ENCODE results near the gene SMAD7. TPM values are rescaled to one million over a fixed set of nuclear protein-coding genes. Genes with fewer than 3 reads are reported as not detected.

Gene SMAD7
- total and polyA plus RNA-seq, 9 donors = 9.1 to 16.8 (median 13.2) TPM

DNA sequence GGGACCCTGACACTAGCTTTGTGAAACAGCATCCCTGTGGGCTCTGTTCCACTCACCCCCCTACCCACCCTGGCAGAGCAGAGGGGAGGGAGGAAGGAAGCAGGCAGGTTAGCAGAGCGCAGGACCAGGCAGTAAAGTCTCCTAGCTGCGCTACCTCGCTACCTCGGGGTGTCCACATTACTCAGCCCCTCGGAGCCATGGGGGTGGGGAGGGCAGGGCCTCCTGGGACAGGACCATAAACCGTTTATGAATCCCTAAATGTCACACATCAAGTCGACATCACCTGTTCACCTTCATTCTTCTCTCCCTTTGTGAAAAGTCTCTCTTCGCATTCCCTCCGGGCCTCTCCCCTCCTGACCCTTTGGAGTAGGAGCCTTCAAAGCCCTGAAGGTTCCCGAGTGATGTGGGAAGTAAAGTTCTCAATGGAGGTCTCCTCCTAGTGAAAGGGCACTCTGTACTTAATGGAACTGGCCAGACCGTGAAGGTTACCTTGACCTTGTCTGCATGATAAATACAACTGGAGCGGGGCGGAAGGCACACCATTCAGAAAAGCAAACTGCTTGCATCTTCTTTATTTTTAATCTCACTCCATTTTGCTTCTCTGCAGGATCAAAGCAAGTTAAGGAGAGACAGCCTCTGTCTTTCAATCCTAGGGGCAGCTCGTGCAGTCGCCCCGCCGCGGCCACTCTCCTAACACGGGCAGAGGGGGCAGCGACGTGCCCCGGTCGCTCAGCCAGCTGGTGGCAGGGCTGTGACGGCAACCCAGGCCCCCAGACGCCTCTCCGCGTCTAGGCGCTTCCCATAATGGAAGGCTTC lies 23.7 kb upstream of the SMAD7 start:
- H3K9me3 ChIP-seq (replicated peaks; ENCODE audit: control insufficient read depth, low read depth, low read length) = no peaks in the 10 kb centered on the region
- H3K4me1 ChIP-seq (ENCODE audit: control insufficient read depth, insufficient read depth, low read length) = peaks cover 15% of the 10 kb centered on the region
- no peaks in the 10 kb centered on the region for H3K36me3 ChIP-seq (ENCODE audit: control insufficient read depth, insufficient read depth, low read length)
- no peak for DNase-seq
- peaks cover 19% of the 10 kb centered on the region for H3K27me3 ChIP-seq (ENCODE audit: control insufficient read depth, insufficient read depth, low read length)
- peak overlapping the region; percentile 69 for H3K27ac ChIP-seq (ENCODE audit: low read length)
- H3K4me3 ChIP-seq (ENCODE audit: low read length) = peak overlapping the region; percentile 62
- 33% methylated on average over 19 of the region's 28 CpGs for WGBS (ENCODE audit: insufficient coverage)

DNA sequence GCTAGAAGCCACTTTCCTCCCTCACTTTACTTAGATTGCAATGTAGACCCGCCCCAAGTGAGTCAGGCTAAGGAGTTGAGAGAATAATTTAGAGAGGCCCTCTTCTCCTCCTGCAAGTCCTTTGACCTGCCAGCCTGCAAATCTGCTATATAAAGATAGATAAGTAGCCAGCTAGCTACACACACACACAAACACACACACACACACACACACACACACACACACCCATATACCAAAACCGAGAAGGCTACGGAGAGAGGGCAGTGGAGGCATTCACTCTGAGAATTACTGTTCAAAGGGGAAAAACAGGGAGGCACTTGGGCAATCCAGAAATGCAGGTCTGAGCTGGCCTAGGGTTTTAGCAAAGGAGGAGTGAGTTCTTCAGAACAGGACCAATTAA lies 23.0 kb upstream of the SMAD7 start:
- peaks cover 15% of the 10 kb centered on the region for H3K4me1 ChIP-seq (ENCODE audit: control insufficient read depth, insufficient read depth, low read length)
- H3K27me3 ChIP-seq (ENCODE audit: control insufficient read depth, insufficient read depth, low read length) = peaks cover 22% of the 10 kb centered on the region
- H3K36me3 ChIP-seq (ENCODE audit: control insufficient read depth, insufficient read depth, low read length) = no peaks in the 10 kb centered on the region
- WGBS (ENCODE audit: insufficient coverage) = no CpG with 5 or more reads among the region's 3 CpGs
- H3K4me3 ChIP-seq (ENCODE audit: low read length) = no peak overlapping the region
- DNase-seq = no peak
- H3K9me3 ChIP-seq (replicated peaks; ENCODE audit: control insufficient read depth, low read depth, low read length) = no peaks in the 10 kb centered on the region
- H3K27ac ChIP-seq (ENCODE audit: low read length) = no peak overlapping the region

DNA sequence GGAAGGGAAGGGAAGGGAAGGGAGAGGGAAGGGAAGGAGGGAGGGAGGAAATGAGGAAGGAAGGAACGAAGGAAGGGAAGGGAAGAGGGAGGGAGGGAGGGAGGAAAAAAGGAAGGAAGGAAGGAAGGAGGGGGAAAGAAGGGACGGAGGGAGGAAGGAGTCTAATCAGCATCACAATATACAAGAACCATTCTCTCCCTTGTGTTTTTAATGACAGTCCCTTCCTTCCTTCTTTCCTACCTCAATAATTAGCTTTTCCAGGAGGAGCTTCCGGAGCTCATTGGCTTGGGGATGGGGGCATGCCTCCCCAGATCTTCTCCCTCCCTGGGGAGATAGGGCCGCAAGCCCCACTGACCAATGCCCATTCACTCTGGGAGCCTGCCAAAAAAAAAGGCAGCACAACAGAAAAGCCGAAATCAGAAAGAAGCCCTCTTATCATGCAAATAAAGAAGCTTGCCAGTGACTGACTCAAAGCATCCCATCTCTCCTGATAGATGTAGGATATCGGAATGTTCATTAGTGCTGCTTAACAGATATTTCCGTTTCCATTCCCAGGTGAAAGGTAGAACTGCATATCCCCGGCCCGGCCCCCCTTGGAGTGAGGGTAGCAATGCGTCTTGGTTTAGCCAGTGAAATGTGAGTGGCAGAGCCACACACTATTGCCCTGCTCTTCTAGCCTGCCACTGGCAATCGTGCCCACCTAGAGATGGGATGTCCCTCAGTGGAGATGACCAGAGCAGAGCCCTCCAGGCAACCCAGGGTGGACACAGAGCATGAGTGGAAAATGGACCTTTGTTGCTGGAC lies 17.8 kb upstream of the SMAD7 start:
- peaks cover 10% of the 10 kb centered on the region for H3K27me3 ChIP-seq (ENCODE audit: control insufficient read depth, insufficient read depth, low read length)
- no peak for DNase-seq
- H3K27ac ChIP-seq (ENCODE audit: low read length) = no peak overlapping the region
- 71% methylated on average over 6 of the region's 11 CpGs for WGBS (ENCODE audit: insufficient coverage)
- H3K36me3 ChIP-seq (ENCODE audit: control insufficient read depth, insufficient read depth, low read length) = no peaks in the 10 kb centered on the region
- no peak overlapping the region for H3K4me3 ChIP-seq (ENCODE audit: low read length)
- H3K4me1 ChIP-seq (ENCODE audit: control insufficient read depth, insufficient read depth, low read length) = peaks cover 7% of the 10 kb centered on the region
- H3K9me3 ChIP-seq (replicated peaks; ENCODE audit: control insufficient read depth, low read depth, low read length) = no peaks in the 10 kb centered on the region

DNA sequence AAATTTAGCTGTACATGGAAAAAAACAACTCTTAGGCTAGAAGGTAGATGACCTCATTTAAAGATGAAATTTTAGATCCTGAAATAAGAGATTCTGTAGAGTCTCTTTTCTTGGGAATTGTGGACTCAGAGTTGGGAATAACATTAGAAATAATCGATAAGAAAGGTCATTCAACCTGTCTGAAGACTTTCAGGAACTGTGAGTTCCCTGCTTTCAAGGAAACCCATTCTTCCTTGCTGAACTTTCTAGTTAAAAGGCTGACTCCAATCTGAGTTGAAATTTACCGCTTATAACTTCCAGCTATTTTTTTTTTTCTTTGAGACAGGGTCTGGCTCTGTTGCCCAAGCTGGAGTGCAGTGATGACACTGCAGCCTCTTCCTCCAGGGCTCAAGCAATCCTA lies 16.8 kb upstream of the SMAD7 start:
- H3K36me3 ChIP-seq (ENCODE audit: control insufficient read depth, insufficient read depth, low read length) = no peaks in the 10 kb centered on the region
- DNase-seq = no peak
- no peaks in the 10 kb centered on the region for H3K9me3 ChIP-seq (replicated peaks; ENCODE audit: control insufficient read depth, low read depth, low read length)
- no peak overlapping the region for H3K27ac ChIP-seq (ENCODE audit: low read length)
- H3K27me3 ChIP-seq (ENCODE audit: control insufficient read depth, insufficient read depth, low read length) = peaks cover 10% of the 10 kb centered on the region
- WGBS (ENCODE audit: insufficient coverage) = 71% methylated on average over 1 of the region's 2 CpGs
- peaks cover 16% of the 10 kb centered on the region for H3K4me1 ChIP-seq (ENCODE audit: control insufficient read depth, insufficient read depth, low read length)
- no peak overlapping the region for H3K4me3 ChIP-seq (ENCODE audit: low read length)

GRCh38 chr18:48966523-48966922 lies 15.8 kb upstream of the SMAD7 start:
- Histone ChIP-seq H3K4me1 (ENCODE audit: control insufficient read depth, insufficient read depth, low read length) (peaks cover 17% of the 10 kb centered on the region), H3K9me3 (replicated peaks; ENCODE audit: control insufficient read depth, low read depth, low read length) (no peaks in the 10 kb centered on the region), H3K36me3 (ENCODE audit: control insufficient read depth, insufficient read depth, low read length) (no peaks in the 10 kb centered on the region), H3K27ac (ENCODE audit: low read length) (no peak overlapping the region), H3K4me3 (ENCODE audit: low read length) (no peak overlapping the region), H3K27me3 (ENCODE audit: control insufficient read depth, insufficient read depth, low read length) (peaks cover 10% of the 10 kb centered on the region)
- DNase-seq = no peak
- no CpG with 5 or more reads among the region's 1 CpG for WGBS (ENCODE audit: insufficient coverage)

- 53% methylated on average over 3 of the region's 10 CpGs for WGBS (ENCODE audit: insufficient coverage)
- Histone ChIP-seq H3K9me3 (replicated peaks; ENCODE audit: control insufficient read depth, low read depth, low read length) (no peaks in the 10 kb centered on the region), H3K36me3 (ENCODE audit: control insufficient read depth, insufficient read depth, low read length) (no peaks in the 10 kb centered on the region), H3K4me1 (ENCODE audit: control insufficient read depth, insufficient read depth, low read length) (peaks cover 17% of the 10 kb centered on the region), H3K4me3 (ENCODE audit: low read length) (no peak overlapping the region), H3K27me3 (ENCODE audit: control insufficient read depth, insufficient read depth, low read length) (peaks cover 8% of the 10 kb centered on the region), H3K27ac (ENCODE audit: low read length) (no peak overlapping the region)
- no peak for DNase-seq
Measured at GRCh38 chr18:48963586-48964470, 13.1 kb upstream of the SMAD7 start.

GRCh38 chr18:48962994-48963561 lies 12.3 kb upstream of the SMAD7 start:
- Histone ChIP-seq H3K4me1 (ENCODE audit: control insufficient read depth, insufficient read depth, low read length) (peaks cover 17% of the 10 kb centered on the region), H3K27me3 (ENCODE audit: control insufficient read depth, insufficient read depth, low read length) (peaks cover 4% of the 10 kb centered on the region), H3K27ac (ENCODE audit: low read length) (no peak overlapping the region), H3K4me3 (ENCODE audit: low read length) (no peak overlapping the region), H3K9me3 (replicated peaks; ENCODE audit: control insufficient read depth, low read depth, low read length) (no peaks in the 10 kb centered on the region), H3K36me3 (ENCODE audit: control insufficient read depth, insufficient read depth, low read length) (no peaks in the 10 kb centered on the region)
- DNase-seq = no peak
- no CpG with 5 or more reads among the region's 3 CpGs for WGBS (ENCODE audit: insufficient coverage)

GRCh38 chr18:48962252-48962993 lies 11.7 kb upstream of the SMAD7 start:
- H3K4me1 ChIP-seq (ENCODE audit: control insufficient read depth, insufficient read depth, low read length) = peaks cover 17% of the 10 kb centered on the region
- 60% methylated on average over 11 of the region's 13 CpGs for WGBS (ENCODE audit: insufficient coverage)
- no peak overlapping the region for H3K27ac ChIP-seq (ENCODE audit: low read length)
- H3K4me3 ChIP-seq (ENCODE audit: low read length) = no peak overlapping the region
- no peaks in the 10 kb centered on the region for H3K27me3 ChIP-seq (ENCODE audit: control insufficient read depth, insufficient read depth, low read length)
- no peaks in the 10 kb centered on the region for H3K9me3 ChIP-seq (replicated peaks; ENCODE audit: control insufficient read depth, low read depth, low read length)
- no peak for DNase-seq
- H3K36me3 ChIP-seq (ENCODE audit: control insufficient read depth, insufficient read depth, low read length) = no peaks in the 10 kb centered on the region

DNA sequence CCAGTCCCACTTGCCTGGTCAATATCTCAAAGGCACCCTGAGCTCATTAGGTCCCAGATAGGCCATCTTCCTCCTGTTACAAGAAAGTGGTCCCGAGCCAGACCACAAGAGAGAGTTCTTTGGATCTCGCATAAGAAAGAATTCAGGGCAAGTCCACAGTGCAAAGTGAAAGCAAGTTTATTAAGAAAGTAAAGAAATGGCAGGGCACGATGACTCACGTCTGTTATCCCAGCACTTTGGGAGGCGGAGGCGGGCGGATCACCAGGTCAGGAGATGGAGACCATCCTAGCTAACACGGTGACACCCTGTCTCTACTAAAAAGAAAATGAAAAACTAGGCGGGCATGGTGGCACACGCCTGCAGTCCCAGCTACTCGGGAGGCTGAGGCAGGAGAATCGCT lies 10.8 kb upstream of the SMAD7 start:
- H3K4me1 ChIP-seq (ENCODE audit: control insufficient read depth, insufficient read depth, low read length) = peaks cover 17% of the 10 kb centered on the region
- 95% methylated on average over 7 of the region's 12 CpGs for WGBS (ENCODE audit: insufficient coverage)
- no peak overlapping the region for H3K4me3 ChIP-seq (ENCODE audit: low read length)
- H3K27ac ChIP-seq (ENCODE audit: low read length) = no peak overlapping the region
- no peaks in the 10 kb centered on the region for H3K36me3 ChIP-seq (ENCODE audit: control insufficient read depth, insufficient read depth, low read length)
- H3K9me3 ChIP-seq (replicated peaks; ENCODE audit: control insufficient read depth, low read depth, low read length) = no peaks in the 10 kb centered on the region
- DNase-seq = no peak
- H3K27me3 ChIP-seq (ENCODE audit: control insufficient read depth, insufficient read depth, low read length) = no peaks in the 10 kb centered on the region

All from muscle of leg (tissue), 11 donors.